H9 (cell line): Measurements from ENCODE around the gene KLHL10. TPM values are rescaled to one million over a fixed set of nuclear protein-coding genes. Genes with fewer than 3 reads are reported as not detected.

Experiments used
- DNase-seq: peaks from one replicate; pipeline ENCODE4 v3.0.0-alpha.2; 2017
- H2AFZ ChIP-seq: one replicate; pipeline ENCODE4 v1.6.1; 2013; ENCODE audit warnings: mild to moderate bottlenecking, low read length, control low read depth, moderate library complexity
- H2AK5ac ChIP-seq: 2 replicates; pipeline ENCODE4 v1.6.1; 2013; ENCODE audit warnings: low read length, control low read depth, mixed read lengths; ENCODE audit not compliant: insufficient read length
- H2BK120ac ChIP-seq: one replicate; pipeline ENCODE4 v1.6.1; 2013; ENCODE audit warnings: low read depth, mild to moderate bottlenecking, low read length, control low read depth, inconsistent platforms; ENCODE audit not compliant: poor library complexity, severe bottlenecking
- H2BK12ac ChIP-seq: 2 replicates; pipeline ENCODE4 v1.6.1; 2013; ENCODE audit warnings: low read length, control low read depth, mixed read lengths, low read depth; ENCODE audit not compliant: insufficient read length
- H2BK15ac ChIP-seq: 2 replicates; pipeline ENCODE4 v1.6.1; 2013; ENCODE audit warnings: low read depth, low read length, control low read depth
- H2BK20ac ChIP-seq: one replicate; pipeline ENCODE4 v1.6.1; 2013; ENCODE audit warnings: low read depth, mild to moderate bottlenecking, low read length, control low read depth, inconsistent platforms; ENCODE audit not compliant: poor library complexity, severe bottlenecking
- H2BK5ac ChIP-seq: 2 replicates; pipeline ENCODE4 v1.6.1; 2013; ENCODE audit warnings: low read length, control low read depth, mixed read lengths; ENCODE audit not compliant: insufficient read length
- H3K14ac ChIP-seq: 2 replicates; pipeline ENCODE4 v1.6.1; 2013; ENCODE audit warnings: low read length, control low read depth; ENCODE audit not compliant: insufficient read depth
- H3K18ac ChIP-seq: 2 replicates; pipeline ENCODE4 v1.6.1; 2013; ENCODE audit warnings: low read depth, mild to moderate bottlenecking, mixed read lengths, low read length, control low read depth; ENCODE audit not compliant: insufficient read length
- H3K23ac ChIP-seq: 2 replicates; pipeline ENCODE4 v1.6.1; 2013; ENCODE audit warnings: low read length, control low read depth, mixed read lengths, low read depth; ENCODE audit not compliant: insufficient read length
- H3K23me2 ChIP-seq: 2 replicates; pipeline ENCODE4 v1.6.1; 2013; ENCODE audit warnings: low read depth, mild to moderate bottlenecking, mixed read lengths, low read length, control low read depth; ENCODE audit not compliant: insufficient read length, poor library complexity, severe bottlenecking
- H3K27ac ChIP-seq: 2 replicates; pipeline ENCODE4 v1.5.1; 2013; ENCODE audit warnings: low read length, control low read depth, mixed read lengths, low read depth; ENCODE audit not compliant: insufficient read length
- H3K27me3 ChIP-seq: 2 replicates; pipeline ENCODE4 v1.6.1; 2013; ENCODE audit warnings: low read length, control low read depth, inconsistent platforms; ENCODE audit not compliant: insufficient read depth
- H3K4ac ChIP-seq: 2 replicates; pipeline ENCODE4 v1.6.1; 2013; ENCODE audit warnings: low read depth, mild to moderate bottlenecking, control low read depth, inconsistent platforms, low read length, moderate library complexity
- H3K4me1 ChIP-seq: 2 replicates; pipeline ENCODE4 v1.6.1; 2013; ENCODE audit warnings: low read length, control low read depth, inconsistent platforms; ENCODE audit not compliant: insufficient read depth
- H3K4me2 ChIP-seq: 2 replicates; pipeline ENCODE4 v1.6.1; 2013; ENCODE audit warnings: low read length, control low read depth, mixed read lengths; ENCODE audit not compliant: insufficient read length, insufficient read depth
- H3K56ac ChIP-seq: 2 replicates; pipeline ENCODE4 v1.6.1; 2013; ENCODE audit warnings: low read depth, mild to moderate bottlenecking, mixed read lengths, low read length, control low read depth; ENCODE audit not compliant: insufficient read length
- H3K79me1 ChIP-seq: 2 replicates; pipeline ENCODE4 v1.6.1; 2013; ENCODE audit warnings: low read depth, mild to moderate bottlenecking, moderate library complexity, low read length, control low read depth, inconsistent platforms; ENCODE audit not compliant: insufficient read depth, poor library complexity, severe bottlenecking
- H3K79me2 ChIP-seq: 2 replicates; pipeline ENCODE4 v1.6.1; 2013; ENCODE audit warnings: low read length, control low read depth, inconsistent platforms; ENCODE audit not compliant: insufficient read depth
- H3K9ac ChIP-seq: 2 replicates; pipeline ENCODE4 v1.6.1; 2013; ENCODE audit warnings: low read length, control low read depth, mixed read lengths; ENCODE audit not compliant: insufficient read length; ENCODE audit errors: extremely low read depth
- H3K9me3 ChIP-seq: one replicate; pipeline ENCODE4 v1.6.1; 2013; ENCODE audit warnings: low read depth, low read length, inconsistent platforms; ENCODE audit not compliant: control insufficient read depth
- H3T11ph ChIP-seq: one replicate; pipeline ENCODE4 v1.6.1; 2013; ENCODE audit warnings: mild to moderate bottlenecking, low read length, control low read depth, inconsistent platforms
- H4K20me1 ChIP-seq: one replicate; pipeline ENCODE4 v1.6.1; 2013; ENCODE audit not compliant: control insufficient read depth, insufficient read length, insufficient read depth
- H4K5ac ChIP-seq: 2 replicates; pipeline ENCODE4 v1.6.1; 2013; ENCODE audit warnings: low read depth, mild to moderate bottlenecking, mixed read lengths, low read length, control low read depth; ENCODE audit not compliant: insufficient read length
- H4K8ac ChIP-seq: replicated peaks from 2 replicates; pipeline ENCODE4 v1.6.1; 2013; ENCODE audit warnings: low read length, control low read depth, mixed read lengths, low read depth; ENCODE audit not compliant: insufficient read length
- H4K91ac ChIP-seq: 2 replicates; pipeline ENCODE4 v1.6.1; 2013; ENCODE audit warnings: low read depth, mild to moderate bottlenecking, moderate library complexity, mixed read lengths, low read length, control low read depth; ENCODE audit not compliant: insufficient read length
- H3K27ac Mint-ChIP-seq, 3 experiments: 2 replicates in 2 of 3; 3 replicates in 1 of 3; pipeline ENCODE4 v1.8.0; 2020 to 2021; ENCODE audit warnings: mixed read lengths in 3 of 3, mild to moderate bottlenecking in 1 of 3, moderate library complexity in 1 of 3
- H3K27me3 Mint-ChIP-seq: 2 replicates; pipeline ENCODE4 v1.8.0; 2021; ENCODE audit warnings: low read depth, mild to moderate bottlenecking, moderate library complexity, mixed read lengths
- H3K36me3 Mint-ChIP-seq, 3 experiments: 2 replicates in 2 of 3; 3 replicates in 1 of 3; pipeline ENCODE4 v1.8.0; 2020 to 2021; ENCODE audit warnings: low read depth in 3 of 3, mixed read lengths in 3 of 3; ENCODE audit not compliant: insufficient read depth in 1 of 3
- H3K4me1 Mint-ChIP-seq, 2 experiments: 2 replicates each; pipeline ENCODE4 v1.8.0; 2020; ENCODE audit warnings: mixed read lengths in 2 of 2
- H3K4me3 Mint-ChIP-seq, 2 experiments: 2 replicates in 1 of 2; 3 replicates in 1 of 2; pipeline ENCODE4 v1.8.0; 2020 to 2021; ENCODE audit warnings: mild to moderate bottlenecking in 2 of 2, mixed read lengths in 2 of 2, moderate library complexity in 1 of 2
- H3K9me3 Mint-ChIP-seq, 2 experiments: 2 replicates in 1 of 2; 3 replicates in 1 of 2; pipeline ENCODE4 v1.8.0; 2020; ENCODE audit warnings: mild to moderate bottlenecking in 2 of 2, mixed read lengths in 2 of 2, moderate library complexity in 1 of 2
- WGBS: extraction: QIAGEN DNeasy Blood & Tissue Kit; methylation state at CpG from one replicate; pipeline ENCODE4 v1.1.7; 2013; ENCODE audit warnings: missing lambda C conversion rate, low lambda C conversion rate, mixed read lengths; ENCODE audit not compliant: insufficient read length; ENCODE audit errors: extremely low coverage; 5-methylcytosine and 5-hydroxymethylcytosine counted together
- total RNA-seq: library from RNA; stranded (reverse); gene quantifications from 2 replicates; pipeline ENCODE4 v1.2.1, GENCODE V29; 2021
- TF ChIP-seq, protein P1 (sequence below): fragments of 200-600 bp; sonication (generic); conservative IDR thresholded peaks from 3 replicates; pipeline ENCODE4 v1.8.0; 2021; ENCODE audit warnings: antibody characterized with exemption, mild to moderate bottlenecking

KLHL10 gene
- total RNA-seq, 1 experiment from 2014 or later, result 0.46 TPM

DNA sequence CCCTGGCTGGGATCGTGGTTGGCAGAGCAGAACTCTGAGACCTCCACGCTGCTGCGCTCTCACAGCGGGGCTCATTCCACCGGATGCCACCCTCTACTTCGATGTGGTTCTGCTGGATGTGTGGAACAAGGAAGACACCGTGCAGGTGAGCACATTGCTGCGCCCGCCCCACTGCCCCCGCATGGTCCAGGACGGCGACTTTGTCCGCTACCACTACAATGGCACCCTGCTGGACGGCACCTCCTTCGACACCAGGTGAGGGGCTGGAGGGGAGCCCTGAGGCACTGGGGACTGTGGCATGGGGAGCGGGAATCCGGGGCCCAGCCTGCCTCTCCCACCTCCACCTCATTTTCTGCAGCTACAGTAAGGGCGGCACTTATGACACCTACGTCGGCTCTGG is 19.6 kb upstream of the KLHL10 start:
- H3K4me3 Mint-ChIP-seq, result peak overlapping the region in 1 of 2 experiments; percentile 60; a peak in 1 of 5 replicates
- Histone ChIP-seq H4K5ac (no peak overlapping the region), H3K4me1 (peaks cover 4% of the 10 kb centered on the region; the same call in 1 of the 2 replicates), H3K79me1 (peaks cover 2% of the 10 kb centered on the region), H3K14ac (no peak overlapping the region), H4K8ac (no peak overlapping the region), H2BK120ac (no peak overlapping the region), H3K56ac (no peak overlapping the region), H3K9ac (no peak overlapping the region), H3K23me2 (peaks cover 8% of the 10 kb centered on the region), H3K9me3 (no peaks in the 10 kb centered on the region), H3K27ac (no peak overlapping the region), H3K18ac (no peak overlapping the region), H2BK12ac (no peak overlapping the region), H2AFZ (no peak overlapping the region), H2BK20ac (no peak overlapping the region), H3K4ac (no peak overlapping the region), H3K27me3 (no peaks in the 10 kb centered on the region), H2AK5ac (no peak overlapping the region), H2BK15ac (no peak overlapping the region), H2BK5ac (no peak overlapping the region), H3K4me2 (no peak overlapping the region), H3T11ph (no peak overlapping the region), H3K23ac (no peak overlapping the region), H4K91ac (no peak overlapping the region), H4K20me1 (no peaks in the 10 kb centered on the region), H3K79me2 (peaks cover 12% of the 10 kb centered on the region; the same call in 1 of the 2 replicates)
- H3K36me3 Mint-ChIP-seq, result peaks cover 20 to 43% (median 38%) of the 10 kb centered on the region in 3 experiments; a peak in 6 of 7 replicates
- TF ChIP-seq, protein P1, sequence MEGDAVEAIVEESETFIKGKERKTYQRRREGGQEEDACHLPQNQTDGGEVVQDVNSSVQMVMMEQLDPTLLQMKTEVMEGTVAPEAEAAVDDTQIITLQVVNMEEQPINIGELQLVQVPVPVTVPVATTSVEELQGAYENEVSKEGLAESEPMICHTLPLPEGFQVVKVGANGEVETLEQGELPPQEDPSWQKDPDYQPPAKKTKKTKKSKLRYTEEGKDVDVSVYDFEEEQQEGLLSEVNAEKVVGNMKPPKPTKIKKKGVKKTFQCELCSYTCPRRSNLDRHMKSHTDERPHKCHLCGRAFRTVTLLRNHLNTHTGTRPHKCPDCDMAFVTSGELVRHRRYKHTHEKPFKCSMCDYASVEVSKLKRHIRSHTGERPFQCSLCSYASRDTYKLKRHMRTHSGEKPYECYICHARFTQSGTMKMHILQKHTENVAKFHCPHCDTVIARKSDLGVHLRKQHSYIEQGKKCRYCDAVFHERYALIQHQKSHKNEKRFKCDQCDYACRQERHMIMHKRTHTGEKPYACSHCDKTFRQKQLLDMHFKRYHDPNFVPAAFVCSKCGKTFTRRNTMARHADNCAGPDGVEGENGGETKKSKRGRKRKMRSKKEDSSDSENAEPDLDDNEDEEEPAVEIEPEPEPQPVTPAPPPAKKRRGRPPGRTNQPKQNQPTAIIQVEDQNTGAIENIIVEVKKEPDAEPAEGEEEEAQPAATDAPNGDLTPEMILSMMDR, result no peak
- H3K9me3 Mint-ChIP-seq, result no peaks in the 10 kb centered on the region
- no CpG with 5 or more reads among the region's 20 CpGs for WGBS
- no peak for DNase-seq
- no peaks in the 10 kb centered on the region for H3K27me3 Mint-ChIP-seq
- H3K4me1 Mint-ChIP-seq, result peaks cover 15 to 45% of the 10 kb centered on the region in 2 experiments
- peak overlapping the region in 2 of 3 experiments; percentile 20 to 49; a peak in 2 of 7 replicates for H3K27ac Mint-ChIP-seq
